H1 (cell line): ENCODE data around the gene ITPK1. TPM values are rescaled to one million over a fixed set of nuclear protein-coding genes. Genes with fewer than 3 reads are reported as not detected.

Source experiments
- CTCF ChIA-PET: fragments of 300-600 bp; sonication (Branson Sonifier 250); formaldehyde crosslinking; loops from one replicate; lab custom pipeline; 2021; ENCODE audit not compliant: partially characterized antibody; lab: Charles Lee
- POLR2A ChIA-PET: fragments of 300-600 bp; sonication (Branson Sonifier 250); formaldehyde crosslinking; loops from one replicate; lab custom pipeline; 2021; ENCODE audit warnings: inconsistent platforms; ENCODE audit not compliant: partially characterized antibody; lab: Charles Lee
- DNase-seq, 2 experiments: peaks; one replicate each; pipeline versions ENCODE4 v3.0.0 to v3.0.0-alpha.2; 2010 to 2022; ENCODE audit warnings: low spot score in 2 of 2, low read depth in 1 of 2, mixed read lengths in 1 of 2
- FAIRE-seq: peaks from 2 replicates; lab custom pipeline; 2011; peaks lifted over from hg19 to GRCh38; lab: Jason Lieb, UNC
- H2AFZ ChIP-seq: 2 replicates; pipeline ENCODE4 v1.8.1; 2012; ENCODE audit warnings: low read length, inconsistent platforms
- H2AK5ac ChIP-seq: 2 replicates; pipeline ENCODE4 v1.6.1; 2013; ENCODE audit warnings: low read depth, low read length
- H2BK120ac ChIP-seq: replicated peaks from 2 replicates; pipeline ENCODE3; 2013; ENCODE audit warnings: low read depth, low read length, inconsistent platforms
- H2BK12ac ChIP-seq: 2 replicates; pipeline ENCODE4 v1.6.1; 2013; ENCODE audit warnings: low read depth, low read length
- H2BK15ac ChIP-seq: 2 replicates; pipeline ENCODE4 v1.6.1; 2013; ENCODE audit warnings: low read length
- H2BK20ac ChIP-seq: 2 replicates; pipeline ENCODE4 v1.6.1; 2013; ENCODE audit warnings: low read length
- H2BK5ac ChIP-seq: 2 replicates; pipeline ENCODE4 v1.6.1; 2013; ENCODE audit warnings: low read depth, low read length
- H3K14ac ChIP-seq: 2 replicates; pipeline ENCODE4 v1.6.1; 2013; ENCODE audit warnings: inconsistent platforms; ENCODE audit not compliant: insufficient read length
- H3K18ac ChIP-seq: 2 replicates; pipeline ENCODE4 v1.6.1; 2013; ENCODE audit warnings: low read length; ENCODE audit errors: extremely low read depth
- H3K23ac ChIP-seq: 2 replicates; pipeline ENCODE4 v1.6.1; 2013; ENCODE audit warnings: inconsistent platforms; ENCODE audit not compliant: insufficient read length
- H3K23me2 ChIP-seq: 2 replicates; pipeline ENCODE4 v1.6.1; 2013; ENCODE audit warnings: low read depth, low read length
- H3K27ac ChIP-seq: 2 replicates; pipeline ENCODE4 v1.6.1; 2011; ENCODE audit warnings: low read depth, low read length, inconsistent platforms
- H3K27me3 ChIP-seq, 4 experiments: replicated peaks in 1 of 4; 1 replicate in 1 of 4; 2 replicates in 3 of 4; pipeline versions ENCODE4 v1.6.1 to v1.8.1; 2011 to 2013; ENCODE audit warnings: low read length in 3 of 4, mild to moderate bottlenecking in 3 of 4, inconsistent platforms in 2 of 4, mixed read lengths in 2 of 4, moderate library complexity in 1 of 4; ENCODE audit not compliant: control insufficient read depth in 3 of 4, insufficient read depth in 3 of 4; ENCODE audit errors: extremely low read depth in 1 of 4
- H3K36me3 ChIP-seq, 4 experiments: 2 replicates each; pipeline versions ENCODE4 v1.6.1 to v1.8.1; 2011 to 2013; ENCODE audit warnings: mild to moderate bottlenecking in 4 of 4, low read length in 3 of 4, moderate library complexity in 2 of 4, control low read depth in 1 of 4, inconsistent platforms in 1 of 4; ENCODE audit not compliant: insufficient read depth in 4 of 4, control insufficient read depth in 2 of 4
- H3K4ac ChIP-seq: replicated peaks from 2 replicates; pipeline ENCODE3; 2013; ENCODE audit warnings: low read length, low read depth, mixed read lengths, inconsistent platforms; ENCODE audit not compliant: insufficient read length
- H3K4me1 ChIP-seq, 4 experiments: replicated peaks in 1 of 4; 1 replicate in 1 of 4; 2 replicates in 3 of 4; pipeline versions ENCODE4 v1.6.1 to v1.8.1; 2011 to 2013; ENCODE audit warnings: low read length in 3 of 4, inconsistent platforms in 2 of 4, mixed read lengths in 1 of 4; ENCODE audit not compliant: insufficient read depth in 4 of 4, control insufficient read depth in 3 of 4
- H3K4me2 ChIP-seq, 2 experiments: 2 replicates each; pipeline versions ENCODE4 v1.6.1 to v1.8.1; 2011 to 2013; ENCODE audit warnings: low read depth in 2 of 2, low read length in 2 of 2, control low read depth in 1 of 2, inconsistent platforms in 1 of 2, mild to moderate bottlenecking in 1 of 2; ENCODE audit not compliant: insufficient read depth in 1 of 2
- H3K4me3 ChIP-seq, 4 experiments: fragments of 200-600, 300-600 bp in 1 of 4; sonication (generic), shearing (Covaris generic), sonication (Bioruptor Twin) in 1 of 4; 2 replicates each; pipeline versions ENCODE4 v1.5.1 to v1.8.1; 2011 to 2016; ENCODE audit warnings: low read length in 4 of 4, low read depth in 3 of 4, control low read depth in 2 of 4, inconsistent platforms in 2 of 4, mild to moderate bottlenecking in 2 of 4, mixed read lengths in 1 of 4, moderate library complexity in 1 of 4; ENCODE audit not compliant: insufficient read depth in 2 of 4; ENCODE audit errors: extremely low read depth in 1 of 4
- H3K56ac ChIP-seq: replicated peaks from 2 replicates; pipeline ENCODE3; 2013; ENCODE audit warnings: low read depth, mild to moderate bottlenecking, mixed read lengths, low read length, inconsistent platforms; ENCODE audit not compliant: insufficient read length
- H3K79me1 ChIP-seq: 2 replicates; pipeline ENCODE4 v1.6.1; 2013; ENCODE audit warnings: low read depth, low read length, control low read depth
- H3K79me2 ChIP-seq, 2 experiments: 2 replicates each; pipeline versions ENCODE4 v1.6.1 to v1.8.1; 2012 to 2013; ENCODE audit warnings: low read length in 2 of 2, mild to moderate bottlenecking in 2 of 2, inconsistent platforms in 1 of 2; ENCODE audit not compliant: insufficient read depth in 2 of 2, control insufficient read depth in 1 of 2
- H3K9ac ChIP-seq, 4 experiments: replicated peaks in 1 of 4; 1 replicate in 1 of 4; 2 replicates in 3 of 4; pipeline versions ENCODE4 v1.6.1 to v1.8.1; 2011 to 2013; ENCODE audit warnings: low read depth in 3 of 4, low read length in 3 of 4, control low read depth in 2 of 4, mild to moderate bottlenecking in 2 of 4, moderate library complexity in 2 of 4, inconsistent platforms in 1 of 4; ENCODE audit errors: extremely low read depth in 1 of 4
- H3K9me3 ChIP-seq, 2 experiments: 2 replicates each; pipeline versions ENCODE4 v1.6.1 to v1.8.1; 2012 to 2013; ENCODE audit warnings: mild to moderate bottlenecking in 2 of 2, moderate library complexity in 2 of 2, control low read depth in 1 of 2, inconsistent platforms in 1 of 2, low read depth in 1 of 2, low read length in 1 of 2, mixed read lengths in 1 of 2; ENCODE audit not compliant: insufficient read depth in 2 of 2
- H4K20me1 ChIP-seq, 2 experiments: replicated peaks in 1 of 2; 2 replicates each; pipeline versions ENCODE3 to v1.8.1; 2011 to 2013; ENCODE audit warnings: inconsistent platforms in 2 of 2, low read length in 2 of 2, mild to moderate bottlenecking in 1 of 2; ENCODE audit not compliant: insufficient read depth in 2 of 2, control insufficient read depth in 1 of 2
- H4K5ac ChIP-seq: 2 replicates; pipeline ENCODE4 v1.6.1; 2013; ENCODE audit warnings: low read length, low read depth, mixed read lengths, inconsistent platforms; ENCODE audit not compliant: insufficient read length
- H4K8ac ChIP-seq: 2 replicates; pipeline ENCODE4 v1.8.0; 2013; ENCODE audit warnings: mild to moderate bottlenecking, moderate library complexity, low read length, inconsistent platforms; ENCODE audit not compliant: insufficient read depth; ENCODE audit errors: extremely low read depth
- H4K91ac ChIP-seq: replicated peaks from 2 replicates; pipeline ENCODE3; 2013; ENCODE audit warnings: low read length, mixed read lengths, inconsistent platforms; ENCODE audit not compliant: insufficient read length
- CHD1 ChIP-seq: IDR thresholded peaks from 2 replicates; pipeline ENCODE4 v1.6.1; 2012; ENCODE audit warnings: low read depth, low read length, improper control_type of control experiment
- CHD2 ChIP-seq: IDR thresholded peaks from 2 replicates; pipeline ENCODE4 v1.6.1; 2012; ENCODE audit warnings: low read length, improper control_type of control experiment
- SIRT6 ChIP-seq: IDR thresholded peaks from one replicate; pipeline ENCODE4 v1.7.1; 2012; ENCODE audit warnings: low read length, inconsistent platforms
- TCF12 ChIP-seq: IDR thresholded peaks from 2 replicates; pipeline ENCODE4 v1.6.1; 2011; ENCODE audit warnings: low read depth, mild to moderate bottlenecking, low read length
- TEAD4 ChIP-seq: IDR thresholded peaks from 2 replicates; pipeline ENCODE4 v1.6.1; 2012; ENCODE audit warnings: low read depth, low read length, inconsistent platforms, mixed read lengths
- ZNF274 ChIP-seq: IDR thresholded peaks from 2 replicates; pipeline ENCODE4 v1.7.0; 2012; ENCODE audit warnings: low read length, borderline replicate concordance; ENCODE audit errors: extremely low read depth
- WGBS, 2 experiments: shearing (Covaris generic) in 1 of 2; methylation state at CpG; one replicate each; pipeline versions ENCODE4 v1.1.6 to v1.1.7; 2013 to 2015; ENCODE audit warnings: low lambda C conversion rate in 2 of 2, mixed read lengths in 2 of 2, inconsistent platforms in 1 of 2, low coverage in 1 of 2, missing lambda C conversion rate in 1 of 2; ENCODE audit not compliant: insufficient replicate concordance in 2 of 2, insufficient coverage in 1 of 2, insufficient read length in 1 of 2; ENCODE audit errors: extremely low coverage in 1 of 2, missing lambda C conversion rate in 1 of 2; 5-methylcytosine and 5-hydroxymethylcytosine counted together
- polyA plus RNA-seq, 7 experiments: library from polyadenylated mRNA; depleted of rRNA in 3 of 7; stranded (reverse) in 5 of 7; unstranded in 2 of 7; fragments of >200 nt in 5 of 7; fragments of 200-250 nt in 2 of 7; gene quantifications; 1 replicate in 5 of 7; 2 replicates in 1 of 7; 4 replicates in 1 of 7; pipeline versions ENCODE4 v1.2.1 to v1.2.3, GENCODE V29; 2011 to 2013; ENCODE audit warnings: missing spikeins in 2 of 7, mixed read lengths in 2 of 7
- total RNA-seq: library from RNA; stranded (reverse); fragmentation: NEBNext Ultra II Directional; extraction: Animal tissue kit (Norgen Biotek cat#: 25700); gene quantifications from 2 replicates; pipeline ENCODE4 v1.2.1, GENCODE V29; 2021
- TF ChIP-seq, protein P1 (sequence below): IDR thresholded peaks from 2 replicates; pipeline ENCODE4 v1.6.1; 2011; ENCODE audit warnings: low read length, improper control_type of control experiment

Gene ITPK1
- total and polyA plus RNA-seq, 2 of the 8 experiments (the other 6 are each of a cell fraction or from before 2014, with no cell fraction given), result 108 to 143 TPM

- Histone ChIP-seq H4K8ac (no peak overlapping the region), H2BK5ac (no peak overlapping the region), H2AFZ (no peak overlapping the region), H2BK20ac (no peak overlapping the region), H3K23me2 (no peaks in the 10 kb centered on the region), H4K5ac (no peak overlapping the region), H2BK120ac (no peak overlapping the region), H2AK5ac (no peak overlapping the region), H2BK15ac (no peak overlapping the region), H3K27ac (no peak overlapping the region), H4K91ac (no peak overlapping the region), H3K4me2 (no peak overlapping the region), H3K4me3 (no peak overlapping the region), H3K4ac (no peak overlapping the region), H3K18ac (no peak overlapping the region; the same call in 1 of the 2 replicates), H3K9ac (no peak overlapping the region), H3K14ac (no peak overlapping the region), H3K23ac (no peak overlapping the region), H3K36me3 (peaks cover 0 to 4% (median 0%) of the 10 kb centered on the region in 4 experiments; a peak in 1 of 8 replicates), H3K9me3 (no peaks in the 10 kb centered on the region), H4K20me1 (peaks cover 10 to 24% of the 10 kb centered on the region in 2 experiments), H3K27me3 (no peaks in the 10 kb centered on the region), H3K56ac (no peak overlapping the region), H3K79me2 (peaks cover 0 to 64% of the 10 kb centered on the region in 2 experiments; a peak in 2 of 4 replicates), H2BK12ac (no peak overlapping the region), H3K79me1 (peaks cover 22% of the 10 kb centered on the region), H3K4me1 (peaks cover 0 to 10% (median 5%) of the 10 kb centered on the region in 4 experiments; a peak in 4 of 7 replicates)
- no peak for DNase-seq
- FAIRE-seq, result no peak
- CTCF ChIA-PET, result interaction anchor here (0.9 to 2.0 kb wide), 8 partner anchors 10 to 102 kb away, joined by 3 to 9 read pairs (median 4); partner anchors contain the start of gene ITPK1
- 88% methylated on average over 10 of the region's 10 CpGs; no CpG with 5 or more reads in 1 of the 2 experiments for WGBS, 2 experiments
- POLR2A ChIA-PET, result no interaction called here
- TF ChIP-seq, protein P1, sequence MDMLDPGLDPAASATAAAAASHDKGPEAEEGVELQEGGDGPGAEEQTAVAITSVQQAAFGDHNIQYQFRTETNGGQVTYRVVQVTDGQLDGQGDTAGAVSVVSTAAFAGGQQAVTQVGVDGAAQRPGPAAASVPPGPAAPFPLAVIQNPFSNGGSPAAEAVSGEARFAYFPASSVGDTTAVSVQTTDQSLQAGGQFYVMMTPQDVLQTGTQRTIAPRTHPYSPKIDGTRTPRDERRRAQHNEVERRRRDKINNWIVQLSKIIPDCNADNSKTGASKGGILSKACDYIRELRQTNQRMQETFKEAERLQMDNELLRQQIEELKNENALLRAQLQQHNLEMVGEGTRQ, result no peak
- TF ChIP-seq ZNF274, result no peak
- no peak for TF ChIP-seq SIRT6
- TF ChIP-seq TCF12, result no peak
- no peak for TF ChIP-seq CHD1
- no peak for TF ChIP-seq TEAD4
- no peak for TF ChIP-seq CHD2
Measured at GRCh38 chr14:93012951-93013719, 102.6 kb downstream of the ITPK1 start.
